Mammary epithelial cell (primary cell): ENCODE data around the gene ASIC4.

Experiments used
- EZH2 ChIP-seq: IDR thresholded peaks from 2 replicates; pipeline ENCODE4 v1.6.1; 2012; ENCODE audit warnings: low read length, inconsistent platforms, borderline replicate concordance
- TF ChIP-seq, protein P1 (sequence below), 2 donors: IDR thresholded peaks in 1 of 2; conservative IDR thresholded peaks in 1 of 2; 2 replicates each; pipeline ENCODE4 v1.5.1; 2011 to 2012; ENCODE audit warnings: inconsistent platforms in 2 of 2, low read length in 2 of 2, mild to moderate bottlenecking in 2 of 2, control low read depth in 1 of 2, low read depth in 1 of 2; ENCODE audit not compliant: insufficient read depth in 1 of 2; ENCODE audit errors: extremely low read depth in 1 of 2

GRCh38 chr2:219497495-219498279 lies 16.6 kb upstream of the ASIC4 start:
- TF ChIP-seq, protein P1, sequence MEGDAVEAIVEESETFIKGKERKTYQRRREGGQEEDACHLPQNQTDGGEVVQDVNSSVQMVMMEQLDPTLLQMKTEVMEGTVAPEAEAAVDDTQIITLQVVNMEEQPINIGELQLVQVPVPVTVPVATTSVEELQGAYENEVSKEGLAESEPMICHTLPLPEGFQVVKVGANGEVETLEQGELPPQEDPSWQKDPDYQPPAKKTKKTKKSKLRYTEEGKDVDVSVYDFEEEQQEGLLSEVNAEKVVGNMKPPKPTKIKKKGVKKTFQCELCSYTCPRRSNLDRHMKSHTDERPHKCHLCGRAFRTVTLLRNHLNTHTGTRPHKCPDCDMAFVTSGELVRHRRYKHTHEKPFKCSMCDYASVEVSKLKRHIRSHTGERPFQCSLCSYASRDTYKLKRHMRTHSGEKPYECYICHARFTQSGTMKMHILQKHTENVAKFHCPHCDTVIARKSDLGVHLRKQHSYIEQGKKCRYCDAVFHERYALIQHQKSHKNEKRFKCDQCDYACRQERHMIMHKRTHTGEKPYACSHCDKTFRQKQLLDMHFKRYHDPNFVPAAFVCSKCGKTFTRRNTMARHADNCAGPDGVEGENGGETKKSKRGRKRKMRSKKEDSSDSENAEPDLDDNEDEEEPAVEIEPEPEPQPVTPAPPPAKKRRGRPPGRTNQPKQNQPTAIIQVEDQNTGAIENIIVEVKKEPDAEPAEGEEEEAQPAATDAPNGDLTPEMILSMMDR (conservative IDR thresholded peaks at IDR 0.05 in 1 of 2, IDR thresholded peaks at IDR 0.05 in 1 of 2; ENCODE audit: extremely low read depth in 1 of 2, insufficient read depth in 1 of 2, low read depth in 1 of 2, low read length in 2 of 2): no peak
- TF ChIP-seq EZH2: no peak
